OCI-LY3 (cell line): ENCODE measurements around the gene KLHL40.

Experiments
- H2AFZ ChIP-seq: fragments of 200-600, 300-600 bp; shearing (Covaris generic); 2 replicates; pipeline ENCODE4 v1.6.0; 2014; ENCODE audit warnings: antibody characterized with exemption, low read depth, low read length
- H3K27ac ChIP-seq: fragments of 200-600, 300-600 bp; sonication (generic); 2 replicates; pipeline ENCODE4 v1.5.1; 2014; ENCODE audit warnings: mild to moderate bottlenecking, low read length, moderate library complexity, mixed read lengths
- H3K27me3 ChIP-seq: fragments of 200-600, 300-600 bp; sonication (generic); 2 replicates; pipeline ENCODE4 v1.6.1; 2014; ENCODE audit warnings: low read depth, low read length, mixed read lengths
- H3K36me3 ChIP-seq: fragments of 200-600, 300-600 bp; sonication (generic); replicated peaks from 2 replicates; pipeline ENCODE3; 2014; ENCODE audit warnings: low read depth, low read length, mixed read lengths
- H3K4me1 ChIP-seq: fragments of 300-600, 200-600 bp; sonication (generic); 2 replicates; pipeline ENCODE4 v1.6.1; 2014; ENCODE audit warnings: low read length, mixed read lengths
- H3K4me2 ChIP-seq: fragments of 200-600, 300-600 bp; sonication (generic); 2 replicates; pipeline ENCODE4 v1.6.1; 2014; ENCODE audit warnings: low read length, mixed read lengths
- H3K4me3 ChIP-seq: fragments of 300-600, 200-600 bp; sonication (generic); 2 replicates; pipeline ENCODE4 v1.5.1; 2014; ENCODE audit warnings: antibody characterized with exemption, mild to moderate bottlenecking, low read length, moderate library complexity
- H3K79me2 ChIP-seq: fragments of 300-600, 200-600 bp; shearing (Covaris generic); 2 replicates; pipeline ENCODE4 v1.6.1; 2014; ENCODE audit warnings: mild to moderate bottlenecking, low read length, mixed read lengths
- H3K9ac ChIP-seq: fragments of 300-600, 200-600 bp; shearing (Covaris generic); 2 replicates; pipeline ENCODE4 v1.6.0; 2014; ENCODE audit warnings: mild to moderate bottlenecking, low read length, moderate library complexity
- H3K9me3 ChIP-seq: fragments of 200-600, 300-600 bp; shearing (Covaris generic); 2 replicates; pipeline ENCODE4 v1.6.1; 2014; ENCODE audit warnings: low read length, mixed read lengths; ENCODE audit not compliant: insufficient read depth
- H4K20me1 ChIP-seq: fragments of 200-600, 300-600 bp; sonication (generic); 2 replicates; pipeline ENCODE4 v1.6.1; 2016; ENCODE audit warnings: low read length, mixed read lengths; ENCODE audit not compliant: insufficient read depth
- EZH2phosphoT487 ChIP-seq: fragments of 200-600 bp; shearing (Covaris generic); IDR thresholded peaks from 2 replicates; pipeline ENCODE4 v1.6.1; 2018; ENCODE audit warnings: antibody characterized with exemption, mixed run types, low read depth
- TF ChIP-seq, protein P1 (sequence below): fragments of 200-600, 300-600 bp; sonication (generic); IDR thresholded peaks from 2 replicates; pipeline ENCODE4 v1.5.1; 2014; ENCODE audit warnings: antibody characterized with exemption, low read length, low read depth

Gene KLHL40

DNA sequence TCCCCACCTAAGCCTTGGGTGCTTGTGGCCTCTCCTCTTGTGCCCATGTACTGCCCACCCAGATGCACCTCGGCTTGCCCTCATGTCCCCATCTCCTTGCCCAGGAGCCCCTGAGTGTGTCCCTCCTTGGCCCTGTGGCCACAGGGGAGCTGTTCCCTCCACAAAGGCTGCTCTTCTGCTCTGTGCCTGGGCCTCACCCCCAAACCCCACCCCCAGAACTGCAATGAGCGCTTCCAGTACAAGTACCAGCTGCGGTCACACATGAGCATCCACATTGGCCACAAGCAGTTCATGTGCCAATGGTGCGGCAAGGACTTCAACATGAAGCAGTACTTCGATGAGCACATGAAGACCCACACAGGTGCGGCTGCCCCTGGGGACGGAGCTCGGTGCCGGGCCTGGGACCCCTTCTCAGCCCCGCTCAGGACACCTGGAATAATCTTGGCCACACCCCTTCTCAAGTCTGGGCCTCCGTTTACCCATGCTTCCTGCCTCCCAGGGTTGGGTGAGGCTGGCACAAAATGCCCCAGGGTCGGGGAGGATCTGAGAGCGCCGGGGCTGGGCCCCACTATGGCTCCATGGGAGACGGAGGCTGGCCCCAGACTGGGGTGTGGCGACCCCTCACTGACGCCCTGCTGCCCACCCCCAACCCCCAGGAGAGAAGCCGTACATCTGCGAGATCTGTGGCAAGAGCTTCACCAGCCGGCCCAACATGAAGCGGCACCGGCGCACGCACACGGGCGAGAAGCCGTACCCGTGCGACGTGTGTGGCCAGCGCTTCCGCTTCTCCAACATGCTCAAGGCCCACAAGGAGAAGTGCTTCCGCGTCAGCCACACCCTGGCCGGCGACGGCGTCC, 21.5 kb upstream of the KLHL40 start:
- H3K9ac ChIP-seq, result no peak overlapping the region
- TF ChIP-seq, protein P1, sequence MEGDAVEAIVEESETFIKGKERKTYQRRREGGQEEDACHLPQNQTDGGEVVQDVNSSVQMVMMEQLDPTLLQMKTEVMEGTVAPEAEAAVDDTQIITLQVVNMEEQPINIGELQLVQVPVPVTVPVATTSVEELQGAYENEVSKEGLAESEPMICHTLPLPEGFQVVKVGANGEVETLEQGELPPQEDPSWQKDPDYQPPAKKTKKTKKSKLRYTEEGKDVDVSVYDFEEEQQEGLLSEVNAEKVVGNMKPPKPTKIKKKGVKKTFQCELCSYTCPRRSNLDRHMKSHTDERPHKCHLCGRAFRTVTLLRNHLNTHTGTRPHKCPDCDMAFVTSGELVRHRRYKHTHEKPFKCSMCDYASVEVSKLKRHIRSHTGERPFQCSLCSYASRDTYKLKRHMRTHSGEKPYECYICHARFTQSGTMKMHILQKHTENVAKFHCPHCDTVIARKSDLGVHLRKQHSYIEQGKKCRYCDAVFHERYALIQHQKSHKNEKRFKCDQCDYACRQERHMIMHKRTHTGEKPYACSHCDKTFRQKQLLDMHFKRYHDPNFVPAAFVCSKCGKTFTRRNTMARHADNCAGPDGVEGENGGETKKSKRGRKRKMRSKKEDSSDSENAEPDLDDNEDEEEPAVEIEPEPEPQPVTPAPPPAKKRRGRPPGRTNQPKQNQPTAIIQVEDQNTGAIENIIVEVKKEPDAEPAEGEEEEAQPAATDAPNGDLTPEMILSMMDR, result no peak
- no peaks in the 10 kb centered on the region for H3K27me3 ChIP-seq
- no peaks in the 10 kb centered on the region for H3K79me2 ChIP-seq
- H2AFZ ChIP-seq, result no peak overlapping the region
- H3K4me3 ChIP-seq, result no peak overlapping the region
- H3K9me3 ChIP-seq, result no peaks in the 10 kb centered on the region
- no peaks in the 10 kb centered on the region; the same call in 1 of the 2 replicates for H4K20me1 ChIP-seq
- H3K36me3 ChIP-seq, result no peaks in the 10 kb centered on the region
- H3K27ac ChIP-seq, result no peak overlapping the region
- H3K4me2 ChIP-seq, result no peak overlapping the region
- H3K4me1 ChIP-seq, result no peaks in the 10 kb centered on the region

DNA sequence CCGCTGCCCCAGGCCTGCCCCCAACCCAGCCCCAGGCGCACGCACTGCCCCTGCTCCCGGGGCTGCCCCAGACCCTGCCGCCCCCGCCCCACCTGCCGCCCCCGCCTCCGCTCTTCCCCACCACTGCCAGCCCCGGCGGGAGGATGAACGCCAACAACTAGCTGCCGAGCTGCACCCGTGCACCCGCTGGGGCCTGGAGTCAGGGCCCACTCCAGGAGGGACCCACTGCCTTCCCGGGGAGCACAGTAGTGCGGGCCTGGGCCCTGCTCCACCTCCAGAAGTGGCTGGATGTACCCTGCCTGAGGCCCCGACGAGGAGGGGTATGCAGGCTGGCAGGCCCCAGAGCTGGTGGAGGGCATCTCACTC, 20.9 kb upstream of the KLHL40 start:
- no peaks in the 10 kb centered on the region; the same call in 1 of the 2 replicates for H4K20me1 ChIP-seq
- H3K9me3 ChIP-seq, result no peaks in the 10 kb centered on the region
- H3K27ac ChIP-seq, result no peak overlapping the region
- H3K9ac ChIP-seq, result no peak overlapping the region
- no peaks in the 10 kb centered on the region for H3K79me2 ChIP-seq
- no peak overlapping the region for H3K4me3 ChIP-seq
- H3K4me2 ChIP-seq, result no peak overlapping the region
- TF ChIP-seq, protein P1, result no peak
- TF ChIP-seq EZH2phosphoT487, result no peak
- H3K27me3 ChIP-seq, result no peaks in the 10 kb centered on the region
- H3K4me1 ChIP-seq, result no peaks in the 10 kb centered on the region
- no peaks in the 10 kb centered on the region for H3K36me3 ChIP-seq
- H2AFZ ChIP-seq, result no peak overlapping the region

DNA sequence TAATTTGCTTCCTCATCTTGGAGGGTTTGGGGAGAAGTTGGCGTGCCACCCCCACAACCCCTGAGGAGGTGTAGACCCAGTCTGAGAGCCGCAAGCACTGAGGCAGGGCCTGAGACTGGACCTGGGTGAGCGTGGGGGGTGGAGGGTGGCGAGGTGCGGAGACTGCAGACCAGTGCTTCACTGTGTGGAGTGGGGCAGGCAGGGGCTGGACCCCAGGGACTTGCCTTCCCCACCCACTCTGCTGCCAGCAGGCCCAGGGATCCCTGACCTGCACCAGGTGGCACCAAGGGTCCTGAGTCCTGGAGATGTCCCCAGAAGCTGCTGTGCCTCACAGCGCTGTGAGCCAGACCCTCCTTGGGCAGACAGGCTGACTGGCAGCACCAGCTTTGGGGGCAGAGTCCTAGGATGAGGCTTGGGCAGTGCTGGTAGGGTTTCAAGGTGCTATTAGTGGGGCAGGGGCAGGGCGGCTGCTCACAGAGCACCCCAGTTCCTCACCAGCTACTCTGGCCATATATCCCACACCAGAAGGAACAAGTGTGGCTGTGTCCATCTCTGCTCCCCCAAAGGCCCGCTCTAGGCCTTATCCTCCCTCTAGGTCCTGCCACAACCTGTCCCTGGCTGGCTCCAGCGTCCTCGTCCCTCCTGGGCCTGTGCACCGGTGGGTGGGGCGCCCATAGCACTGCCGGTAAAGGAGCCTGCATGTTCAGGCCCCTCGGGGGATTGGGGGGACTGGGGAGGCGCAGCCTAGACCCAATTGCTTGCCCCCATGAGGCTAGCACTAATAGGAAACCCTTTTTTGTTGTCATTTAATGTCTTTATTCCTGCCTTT, 20.1 kb upstream of the KLHL40 start:
- Histone ChIP-seq H3K9ac (no peak overlapping the region), H3K9me3 (no peaks in the 10 kb centered on the region), H3K27me3 (no peaks in the 10 kb centered on the region), H3K36me3 (no peaks in the 10 kb centered on the region), H3K4me3 (no peak overlapping the region), H3K4me1 (no peaks in the 10 kb centered on the region), H3K79me2 (no peaks in the 10 kb centered on the region), H3K27ac (no peak overlapping the region), H3K4me2 (no peak overlapping the region), H4K20me1 (no peaks in the 10 kb centered on the region; the same call in 1 of the 2 replicates), H2AFZ (no peak overlapping the region)
- no peak for TF ChIP-seq EZH2phosphoT487
- TF ChIP-seq, protein P1, result no peak

DNA sequence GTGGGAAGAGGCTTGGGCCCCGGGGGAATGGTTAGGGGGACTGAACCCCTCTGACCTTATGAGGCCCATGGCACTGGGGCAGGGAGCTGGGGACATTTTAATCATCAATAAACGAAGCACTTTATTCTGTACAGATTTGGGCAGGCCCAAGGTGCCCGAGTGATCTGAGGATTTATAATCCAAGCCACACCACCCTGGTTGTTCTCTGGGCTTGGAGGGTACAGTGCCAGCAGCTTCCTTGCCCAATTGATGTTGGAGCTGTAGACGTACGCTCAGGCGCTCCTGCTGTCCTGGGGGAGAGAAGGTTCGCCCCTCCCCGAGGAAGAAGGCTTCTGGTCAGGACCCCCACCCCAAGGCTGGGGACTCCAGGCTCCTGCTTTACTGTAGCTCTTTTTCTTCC, 19.3 kb upstream of the KLHL40 start:
- Histone ChIP-seq H3K79me2 (no peaks in the 10 kb centered on the region), H2AFZ (no peak overlapping the region), H3K27ac (no peak overlapping the region), H3K4me1 (no peaks in the 10 kb centered on the region), H3K4me3 (no peak overlapping the region), H4K20me1 (no peaks in the 10 kb centered on the region; the same call in 1 of the 2 replicates), H3K4me2 (no peak overlapping the region), H3K9me3 (no peaks in the 10 kb centered on the region), H3K9ac (no peak overlapping the region), H3K27me3 (no peaks in the 10 kb centered on the region), H3K36me3 (no peaks in the 10 kb centered on the region)
- TF ChIP-seq, protein P1, result no peak
- no peak for TF ChIP-seq EZH2phosphoT487
